Vagina (tissue), 2 donors: ENCODE data around the gene E2F1.

ENCODE experiments used
- POLR2A ChIP-seq, 2 donors: fragments of 450-650 bp; IDR thresholded peaks; one replicate each; pipeline ENCODE4 v1.6.1; 2017; ENCODE audit warnings: antibody characterized with exemption in 2 of 2, mild to moderate bottlenecking in 2 of 2, moderate library complexity in 2 of 2
- POLR2AphosphoS5 ChIP-seq, 2 donors: sonication (generic); formaldehyde crosslinking; IDR thresholded peaks; one replicate each; pipeline ENCODE4 v1.9.0; 2017; ENCODE audit warnings: antibody characterized with exemption in 2 of 2, mild to moderate bottlenecking in 2 of 2, low read depth in 1 of 2; ENCODE audit not compliant: insufficient read depth in 1 of 2
- TF ChIP-seq, protein P1 (sequence below), 3 experiments: fragments of 450-650 bp in 2 of 3; fragments of 200-600 bp in 1 of 3; sonication (generic) in 1 of 3; IDR thresholded peaks; one replicate each; pipeline ENCODE4 v1.5.1; 2017 to 2019; ENCODE audit warnings: antibody characterized with exemption in 3 of 3, mild to moderate bottlenecking in 2 of 3, moderate library complexity in 2 of 3

DNA sequence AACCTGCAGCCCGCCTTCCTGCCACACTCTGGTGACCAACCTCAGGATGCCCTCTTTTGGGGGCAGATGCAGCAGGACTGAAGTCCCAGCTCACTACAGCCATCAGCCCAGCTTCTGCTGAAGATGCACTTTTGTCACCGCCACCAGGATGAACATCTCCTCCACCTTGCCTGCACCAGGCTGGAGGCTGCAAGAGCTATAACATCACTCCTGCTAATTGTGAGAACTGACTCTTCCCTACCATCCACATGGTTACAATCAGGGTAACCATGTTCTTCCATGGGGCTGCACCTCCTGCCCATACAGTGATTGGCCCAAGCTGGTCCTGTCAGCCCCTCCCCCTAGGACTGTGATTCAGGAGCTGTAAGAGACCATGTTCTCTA is 21.4 kb downstream of the E2F1 start:
- TF ChIP-seq, protein P1, sequence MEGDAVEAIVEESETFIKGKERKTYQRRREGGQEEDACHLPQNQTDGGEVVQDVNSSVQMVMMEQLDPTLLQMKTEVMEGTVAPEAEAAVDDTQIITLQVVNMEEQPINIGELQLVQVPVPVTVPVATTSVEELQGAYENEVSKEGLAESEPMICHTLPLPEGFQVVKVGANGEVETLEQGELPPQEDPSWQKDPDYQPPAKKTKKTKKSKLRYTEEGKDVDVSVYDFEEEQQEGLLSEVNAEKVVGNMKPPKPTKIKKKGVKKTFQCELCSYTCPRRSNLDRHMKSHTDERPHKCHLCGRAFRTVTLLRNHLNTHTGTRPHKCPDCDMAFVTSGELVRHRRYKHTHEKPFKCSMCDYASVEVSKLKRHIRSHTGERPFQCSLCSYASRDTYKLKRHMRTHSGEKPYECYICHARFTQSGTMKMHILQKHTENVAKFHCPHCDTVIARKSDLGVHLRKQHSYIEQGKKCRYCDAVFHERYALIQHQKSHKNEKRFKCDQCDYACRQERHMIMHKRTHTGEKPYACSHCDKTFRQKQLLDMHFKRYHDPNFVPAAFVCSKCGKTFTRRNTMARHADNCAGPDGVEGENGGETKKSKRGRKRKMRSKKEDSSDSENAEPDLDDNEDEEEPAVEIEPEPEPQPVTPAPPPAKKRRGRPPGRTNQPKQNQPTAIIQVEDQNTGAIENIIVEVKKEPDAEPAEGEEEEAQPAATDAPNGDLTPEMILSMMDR (IDR thresholded peaks at IDR 0.05) = no peak
- TF ChIP-seq POLR2AphosphoS5 (IDR thresholded peaks at IDR 0.05; ENCODE audit: insufficient read depth in 1 of 2, low read depth in 1 of 2) (no peak), POLR2A (IDR thresholded peaks at IDR 0.05) (no peak)
